WERI-Rb-1 (cell line): Measurements from ENCODE around the gene GPS1.

Experiments
- DNase-seq: peaks from one replicate; pipeline ENCODE4 v3.0.0-alpha.2; 2020
- H3K27ac ChIP-seq: fragments of 250-450 bp; sonication (Bioruptor Pico); 2 replicates; pipeline ENCODE4 v1.5.1; 2020; ENCODE audit warnings: mild to moderate bottlenecking, moderate library complexity
- H3K27me3 ChIP-seq: fragments of 250-450 bp; sonication (Bioruptor Pico); 2 replicates; pipeline ENCODE4 v1.5.1; 2021; ENCODE audit warnings: mild to moderate bottlenecking, low read depth, moderate library complexity; ENCODE audit not compliant: insufficient read depth, severe bottlenecking
- H3K36me3 ChIP-seq: fragments of 250-450 bp; sonication (Bioruptor Pico); 2 replicates; pipeline ENCODE4 v1.5.1; 2020; ENCODE audit warnings: mild to moderate bottlenecking, moderate library complexity
- H3K4me3 ChIP-seq: 2 replicates; pipeline ENCODE4 v1.5.1; 2011; ENCODE audit warnings: low read depth, mild to moderate bottlenecking, control low read depth, low read length
- H3K9me3 ChIP-seq: fragments of 250-450 bp; sonication (Bioruptor Pico); 2 replicates; pipeline ENCODE4 v1.5.1; 2021; ENCODE audit warnings: mild to moderate bottlenecking, moderate library complexity; ENCODE audit not compliant: severe bottlenecking
- CTCF ChIP-seq: IDR thresholded peaks from 2 replicates; pipeline ENCODE4 v1.5.1; 2011; ENCODE audit warnings: low read depth, mild to moderate bottlenecking, control low read depth, inconsistent platforms, low read length

Gene GPS1

GRCh38 chr17:82009413-82009812 lies 42.3 kb upstream of the GPS1 start:
- DNase-seq, result no peak
- H3K27ac ChIP-seq, result no peak overlapping the region
- peaks cover 21% of the 10 kb centered on the region for H3K36me3 ChIP-seq
- no peak overlapping the region for H3K4me3 ChIP-seq
- H3K27me3 ChIP-seq, result no peaks in the 10 kb centered on the region
- no peaks in the 10 kb centered on the region for H3K9me3 ChIP-seq
- TF ChIP-seq CTCF, result no peak

- H3K9me3 ChIP-seq, result no peaks in the 10 kb centered on the region
- no peak overlapping the region for H3K27ac ChIP-seq
- TF ChIP-seq CTCF, result no peak
- H3K27me3 ChIP-seq, result no peaks in the 10 kb centered on the region
- peaks cover 16% of the 10 kb centered on the region for H3K36me3 ChIP-seq
- DNase-seq, result no peak
- no peak overlapping the region for H3K4me3 ChIP-seq
These were observed 40.8 kb upstream of the GPS1 start for GRCh38 chr17:82010575-82011525.

GRCh38 chr17:82011617-82012187 lies 40.0 kb upstream of the GPS1 start:
- TF ChIP-seq CTCF, result no peak
- Histone ChIP-seq H3K9me3 (no peaks in the 10 kb centered on the region), H3K27me3 (no peaks in the 10 kb centered on the region), H3K36me3 (peaks cover 19% of the 10 kb centered on the region), H3K27ac (no peak overlapping the region), H3K4me3 (no peak overlapping the region)
- no peak for DNase-seq

GRCh38 chr17:82012261-82012639 lies 39.4 kb upstream of the GPS1 start:
- DNase-seq, result no peak
- Histone ChIP-seq H3K27ac (no peak overlapping the region), H3K4me3 (no peak overlapping the region), H3K36me3 (peaks cover 22% of the 10 kb centered on the region), H3K9me3 (no peaks in the 10 kb centered on the region), H3K27me3 (no peaks in the 10 kb centered on the region)
- TF ChIP-seq CTCF, result no peak

GRCh38 chr17:82012640-82013295 lies 38.9 kb upstream of the GPS1 start:
- Histone ChIP-seq H3K36me3 (peaks cover 27% of the 10 kb centered on the region), H3K27ac (no peak overlapping the region), H3K4me3 (no peak overlapping the region), H3K27me3 (no peaks in the 10 kb centered on the region), H3K9me3 (no peaks in the 10 kb centered on the region)
- DNase-seq, result no peak
- TF ChIP-seq CTCF, result no peak
